GM23338 (cell line): ENCODE results near the gene APOBEC2. TPM values are rescaled to one million over a fixed set of nuclear protein-coding genes. Genes with fewer than 3 reads are reported as not detected.
A peak's percentile ranks its signal among the peaks of the same experiment; 100 is the strongest.

Experiments
- ATAC-seq: fragments of 200-7000 bp; cut with Tn5 transposase; 3 replicates; pipeline ENCODE4 v1.9.1; 2020
- DNase-seq: peaks from one replicate; pipeline ENCODE4 v3.0.0-alpha.2; 2015; ENCODE audit warnings: low spot score
- H2AFZ ChIP-seq: fragments of 200-600 bp; sonication (generic); 2 replicates; pipeline ENCODE4 v1.8.0; 2016; ENCODE audit warnings: antibody characterized with exemption, mild to moderate bottlenecking, moderate library complexity
- H3F3A ChIP-seq: fragments of 200-600 bp; sonication (generic); replicated peaks from 2 replicates; pipeline ENCODE4 v1.8.0; 2017; ENCODE audit warnings: antibody characterized with exemption, mixed run types, low read depth
- H3K27ac ChIP-seq: fragments of 200-600 bp; sonication (generic); 2 replicates; pipeline ENCODE4 v1.6.1; 2016; ENCODE audit warnings: low read depth
- H3K27me3 ChIP-seq: fragments of 200-600 bp; sonication (generic); 2 replicates; pipeline ENCODE4 v1.8.0; 2016; ENCODE audit warnings: mild to moderate bottlenecking, mixed run types, moderate library complexity; ENCODE audit not compliant: insufficient read depth
- H3K36me3 ChIP-seq: fragments of 200-600 bp; sonication (generic); 2 replicates; pipeline ENCODE4 v1.8.0; 2016; ENCODE audit warnings: mild to moderate bottlenecking; ENCODE audit not compliant: insufficient read depth
- H3K4me1 ChIP-seq: fragments of 200-600 bp; sonication (generic); 2 replicates; pipeline ENCODE4 v1.8.0; 2016; ENCODE audit warnings: mild to moderate bottlenecking, moderate library complexity; ENCODE audit not compliant: insufficient read depth
- H3K4me2 ChIP-seq: fragments of 200-600 bp; sonication (generic); 2 replicates; pipeline ENCODE4 v1.7.1; 2017; ENCODE audit warnings: mixed run types
- H3K4me3 ChIP-seq: fragments of 200-600 bp; sonication (generic); 2 replicates; pipeline ENCODE4 v1.6.1; 2016; ENCODE audit warnings: mixed run types
- H3K79me2 ChIP-seq: fragments of 200-600 bp; sonication (generic); replicated peaks from 2 replicates; pipeline ENCODE4 v1.8.0; 2017; ENCODE audit warnings: mild to moderate bottlenecking; ENCODE audit not compliant: insufficient read depth
- H3K9me2 ChIP-seq: fragments of 200-600 bp; sonication (generic); 2 replicates; pipeline ENCODE4 v1.8.0; 2017; ENCODE audit not compliant: insufficient read depth
- H4K20me1 ChIP-seq: fragments of 200-600 bp; sonication (generic); replicated peaks from 2 replicates; pipeline ENCODE4 v1.8.0; 2017; ENCODE audit warnings: mild to moderate bottlenecking; ENCODE audit not compliant: insufficient read depth
- H3K27ac Mint-ChIP-seq: 2 replicates; pipeline ENCODE4 v1.8.0; 2020; ENCODE audit warnings: inconsistent platforms, mild to moderate bottlenecking, moderate library complexity, mixed read lengths
- H3K27me3 Mint-ChIP-seq: 3 replicates; pipeline ENCODE4 v1.8.0; 2022; ENCODE audit warnings: low read depth, mild to moderate bottlenecking, moderate library complexity, mixed read lengths, inconsistent platforms; ENCODE audit not compliant: insufficient read depth, poor library complexity
- H3K36me3 Mint-ChIP-seq: 3 replicates; pipeline ENCODE4 v1.8.0; 2021; ENCODE audit warnings: low read depth, mild to moderate bottlenecking, inconsistent platforms, moderate library complexity, mixed read lengths
- H3K4me1 Mint-ChIP-seq: 3 replicates; pipeline ENCODE4 v1.8.0; 2020; ENCODE audit warnings: mild to moderate bottlenecking, inconsistent platforms, mixed read lengths
- H3K4me3 Mint-ChIP-seq: 3 replicates; pipeline ENCODE4 v1.8.0; 2021; ENCODE audit warnings: moderate library complexity, mild to moderate bottlenecking, inconsistent platforms, mixed read lengths
- H3K9me3 Mint-ChIP-seq: 3 replicates; pipeline ENCODE4 v1.8.0; 2020; ENCODE audit warnings: moderate library complexity, mild to moderate bottlenecking, inconsistent platforms, mixed read lengths
- CREB1 ChIP-seq: fragments of 250-450 bp; sonication (Bioruptor Pico); IDR thresholded peaks from 2 replicates; pipeline ENCODE4 v1.5.0; 2020; ENCODE audit warnings: low read depth, mild to moderate bottlenecking, moderate library complexity
- polyA plus RNA-seq: library from polyadenylated mRNA; unstranded; fragments of >200 nt; fragmentation: Nextera tagmentation; extraction: Ambion mirVana; gene quantifications from 2 replicates; pipeline ENCODE4 v1.2.1, GENCODE V29; 2016
- total RNA-seq: library from RNA; depleted of rRNA; stranded (reverse); fragments of >200 nt; shearing (Covaris generic); gene quantifications from 2 replicates; pipeline ENCODE4 v1.2.3, GENCODE V29; 2014
- TF ChIP-seq, protein P1 (sequence below): fragments of 250-450 bp; sonication (Bioruptor Pico); IDR thresholded peaks from 2 replicates; pipeline ENCODE4 v1.5.0; 2020; ENCODE audit warnings: mild to moderate bottlenecking, moderate library complexity
- TF ChIP-seq, protein P2 (sequence below), 2 experiments: fragments of 200-600 bp in 1 of 2; sonication (generic) in 1 of 2; conservative IDR thresholded peaks; 2 replicates each; pipeline versions ENCODE4 v1.5.1 to v1.6.1; 2016 to 2017; ENCODE audit warnings: antibody characterized with exemption in 2 of 2, low read depth in 2 of 2, mild to moderate bottlenecking in 2 of 2, moderate library complexity in 1 of 2

APOBEC2 gene
- total and polyA plus RNA-seq, 2 experiments from 2014 or later = 2.4 TPM; not detected in 1

DNA sequence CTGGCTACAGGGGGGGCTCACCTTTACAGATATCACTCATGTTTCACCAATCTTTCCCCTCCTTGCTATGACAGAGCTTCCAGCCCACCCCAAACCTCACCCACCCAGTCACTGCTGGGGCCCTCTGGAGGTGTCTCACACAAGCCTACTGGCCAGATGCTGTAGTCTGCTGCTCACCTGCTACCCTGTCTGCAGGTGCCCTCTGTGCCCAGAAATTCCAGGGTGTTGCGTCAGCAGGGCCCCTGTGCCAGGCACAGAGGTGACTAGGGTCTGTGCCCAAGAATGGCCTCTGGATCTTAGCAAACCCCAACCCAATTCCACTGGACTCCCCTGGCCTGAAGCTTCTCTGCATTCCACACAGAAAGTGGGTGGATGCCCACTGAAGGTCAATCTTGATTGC is 35.3 kb upstream of the APOBEC2 start:
- no peaks in the 10 kb centered on the region for H4K20me1 ChIP-seq
- no peak overlapping the region for H3K27ac ChIP-seq
- H3K4me2 ChIP-seq = no peak overlapping the region
- no peaks in the 10 kb centered on the region for H3K36me3 Mint-ChIP-seq
- no peaks in the 10 kb centered on the region; the same call in 2 of the 3 replicates for H3K4me1 Mint-ChIP-seq
- no peak overlapping the region for H2AFZ ChIP-seq
- no peaks in the 10 kb centered on the region for H3K79me2 ChIP-seq
- no peaks in the 10 kb centered on the region for H3K27me3 ChIP-seq
- H3K27me3 Mint-ChIP-seq = no peaks in the 10 kb centered on the region
- ATAC-seq = no peak
- H3K4me3 Mint-ChIP-seq = no peak overlapping the region
- no peak overlapping the region for H3K27ac Mint-ChIP-seq
- no peaks in the 10 kb centered on the region for H3K9me2 ChIP-seq
- no peak for DNase-seq
- TF ChIP-seq CREB1 = no peak
- TF ChIP-seq, protein P1, sequence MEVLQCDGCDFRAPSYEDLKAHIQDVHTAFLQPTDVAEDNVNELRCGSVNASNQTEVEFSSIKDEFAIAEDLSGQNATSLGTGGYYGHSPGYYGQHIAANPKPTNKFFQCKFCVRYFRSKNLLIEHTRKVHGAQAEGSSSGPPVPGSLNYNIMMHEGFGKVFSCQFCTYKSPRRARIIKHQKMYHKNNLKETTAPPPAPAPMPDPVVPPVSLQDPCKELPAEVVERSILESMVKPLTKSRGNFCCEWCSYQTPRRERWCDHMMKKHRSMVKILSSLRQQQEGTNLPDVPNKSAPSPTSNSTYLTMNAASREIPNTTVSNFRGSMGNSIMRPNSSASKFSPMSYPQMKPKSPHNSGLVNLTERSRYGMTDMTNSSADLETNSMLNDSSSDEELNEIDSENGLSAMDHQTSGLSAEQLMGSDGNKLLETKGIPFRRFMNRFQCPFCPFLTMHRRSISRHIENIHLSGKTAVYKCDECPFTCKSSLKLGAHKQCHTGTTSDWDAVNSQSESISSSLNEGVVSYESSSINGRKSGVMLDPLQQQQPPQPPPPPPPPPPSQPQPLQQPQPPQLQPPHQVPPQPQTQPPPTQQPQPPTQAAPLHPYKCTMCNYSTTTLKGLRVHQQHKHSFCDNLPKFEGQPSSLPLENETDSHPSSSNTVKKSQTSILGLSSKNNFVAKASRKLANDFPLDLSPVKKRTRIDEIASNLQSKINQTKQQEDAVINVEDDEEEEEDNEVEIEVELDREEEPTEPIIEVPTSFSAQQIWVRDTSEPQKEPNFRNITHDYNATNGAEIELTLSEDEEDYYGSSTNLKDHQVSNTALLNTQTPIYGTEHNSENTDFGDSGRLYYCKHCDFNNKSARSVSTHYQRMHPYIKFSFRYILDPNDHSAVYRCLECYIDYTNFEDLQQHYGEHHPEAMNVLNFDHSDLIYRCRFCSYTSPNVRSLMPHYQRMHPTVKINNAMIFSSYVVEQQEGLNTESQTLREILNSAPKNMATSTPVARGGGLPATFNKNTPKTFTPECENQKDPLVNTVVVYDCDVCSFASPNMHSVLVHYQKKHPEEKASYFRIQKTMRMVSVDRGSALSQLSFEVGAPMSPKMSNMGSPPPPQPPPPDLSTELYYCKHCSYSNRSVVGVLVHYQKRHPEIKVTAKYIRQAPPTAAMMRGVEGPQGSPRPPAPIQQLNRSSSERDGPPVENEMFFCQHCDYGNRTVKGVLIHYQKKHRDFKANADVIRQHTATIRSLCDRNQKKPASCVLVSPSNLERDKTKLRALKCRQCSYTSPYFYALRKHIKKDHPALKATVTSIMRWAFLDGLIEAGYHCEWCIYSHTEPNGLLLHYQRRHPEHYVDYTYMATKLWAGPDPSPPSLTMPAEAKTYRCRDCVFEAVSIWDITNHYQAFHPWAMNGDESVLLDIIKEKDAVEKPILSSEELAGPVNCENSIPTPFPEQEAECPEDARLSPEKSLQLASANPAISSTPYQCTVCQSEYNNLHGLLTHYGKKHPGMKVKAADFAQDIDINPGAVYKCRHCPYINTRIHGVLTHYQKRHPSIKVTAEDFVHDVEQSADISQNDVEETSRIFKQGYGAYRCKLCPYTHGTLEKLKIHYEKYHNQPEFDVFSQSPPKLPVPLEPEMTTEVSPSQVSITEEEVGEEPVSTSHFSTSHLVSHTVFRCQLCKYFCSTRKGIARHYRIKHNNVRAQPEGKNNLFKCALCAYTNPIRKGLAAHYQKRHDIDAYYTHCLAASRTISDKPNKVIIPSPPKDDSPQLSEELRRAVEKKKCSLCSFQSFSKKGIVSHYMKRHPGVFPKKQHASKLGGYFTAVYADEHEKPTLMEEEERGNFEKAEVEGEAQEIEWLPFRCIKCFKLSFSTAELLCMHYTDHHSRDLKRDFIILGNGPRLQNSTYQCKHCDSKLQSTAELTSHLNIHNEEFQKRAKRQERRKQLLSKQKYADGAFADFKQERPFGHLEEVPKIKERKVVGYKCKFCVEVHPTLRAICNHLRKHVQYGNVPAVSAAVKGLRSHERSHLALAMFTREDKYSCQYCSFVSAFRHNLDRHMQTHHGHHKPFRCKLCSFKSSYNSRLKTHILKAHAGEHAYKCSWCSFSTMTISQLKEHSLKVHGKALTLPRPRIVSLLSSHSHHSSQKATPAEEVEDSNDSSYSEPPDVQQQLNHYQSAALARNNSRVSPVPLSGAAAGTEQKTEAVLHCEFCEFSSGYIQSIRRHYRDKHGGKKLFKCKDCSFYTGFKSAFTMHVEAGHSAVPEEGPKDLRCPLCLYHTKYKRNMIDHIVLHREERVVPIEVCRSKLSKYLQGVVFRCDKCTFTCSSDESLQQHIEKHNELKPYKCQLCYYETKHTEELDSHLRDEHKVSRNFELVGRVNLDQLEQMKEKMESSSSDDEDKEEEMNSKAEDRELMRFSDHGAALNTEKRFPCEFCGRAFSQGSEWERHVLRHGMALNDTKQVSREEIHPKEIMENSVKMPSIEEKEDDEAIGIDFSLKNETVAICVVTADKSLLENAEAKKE (CRISPR knock-in tag) = no peak
- no peaks in the 10 kb centered on the region; the same call in 2 of the 3 replicates for H3K9me3 Mint-ChIP-seq
- no peaks in the 10 kb centered on the region for H3K4me1 ChIP-seq
- no peak overlapping the region for H3K4me3 ChIP-seq
- no peaks in the 10 kb centered on the region for H3K36me3 ChIP-seq
- H3F3A ChIP-seq = no peaks in the 10 kb centered on the region

DNA sequence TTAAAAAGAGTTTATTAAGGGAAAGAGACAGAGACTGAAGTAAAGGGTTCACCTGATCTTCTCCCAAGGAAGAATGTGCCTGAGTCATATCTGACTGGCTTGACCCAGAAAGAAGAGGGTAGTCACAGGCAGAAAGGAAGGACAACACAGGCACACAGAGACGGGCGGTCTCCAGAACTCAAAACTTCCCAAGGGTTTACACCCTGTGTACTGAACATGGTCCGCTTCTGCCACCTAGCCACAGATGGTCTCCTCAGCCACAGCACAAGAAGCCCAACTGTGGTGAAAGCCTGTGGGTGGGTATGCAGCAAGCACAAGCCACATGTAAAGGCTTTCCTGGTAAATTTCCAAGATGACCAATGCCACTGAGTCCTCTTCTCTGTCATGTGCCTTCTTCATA is 31.2 kb upstream of the APOBEC2 start:
- Mint-ChIP-seq H3K27ac (no peak overlapping the region), H3K9me3 (no peaks in the 10 kb centered on the region), H3K4me1 (peaks cover 3% of the 10 kb centered on the region; the same call in 1 of the 3 replicates), H3K4me3 (no peak overlapping the region), H3K36me3 (no peaks in the 10 kb centered on the region), H3K27me3 (peaks cover 2% of the 10 kb centered on the region)
- TF ChIP-seq, protein P2, sequence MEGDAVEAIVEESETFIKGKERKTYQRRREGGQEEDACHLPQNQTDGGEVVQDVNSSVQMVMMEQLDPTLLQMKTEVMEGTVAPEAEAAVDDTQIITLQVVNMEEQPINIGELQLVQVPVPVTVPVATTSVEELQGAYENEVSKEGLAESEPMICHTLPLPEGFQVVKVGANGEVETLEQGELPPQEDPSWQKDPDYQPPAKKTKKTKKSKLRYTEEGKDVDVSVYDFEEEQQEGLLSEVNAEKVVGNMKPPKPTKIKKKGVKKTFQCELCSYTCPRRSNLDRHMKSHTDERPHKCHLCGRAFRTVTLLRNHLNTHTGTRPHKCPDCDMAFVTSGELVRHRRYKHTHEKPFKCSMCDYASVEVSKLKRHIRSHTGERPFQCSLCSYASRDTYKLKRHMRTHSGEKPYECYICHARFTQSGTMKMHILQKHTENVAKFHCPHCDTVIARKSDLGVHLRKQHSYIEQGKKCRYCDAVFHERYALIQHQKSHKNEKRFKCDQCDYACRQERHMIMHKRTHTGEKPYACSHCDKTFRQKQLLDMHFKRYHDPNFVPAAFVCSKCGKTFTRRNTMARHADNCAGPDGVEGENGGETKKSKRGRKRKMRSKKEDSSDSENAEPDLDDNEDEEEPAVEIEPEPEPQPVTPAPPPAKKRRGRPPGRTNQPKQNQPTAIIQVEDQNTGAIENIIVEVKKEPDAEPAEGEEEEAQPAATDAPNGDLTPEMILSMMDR (conservative IDR thresholded peaks at IDR 0.05; ENCODE audit: low read depth in 2 of 2) = peak in 1 of 2 experiments; percentile 70; a peak in 2 of 4 replicates
- TF ChIP-seq, protein P1 (CRISPR knock-in tag) = no peak
- no peak overlapping the region for H3K27ac ChIP-seq
- H3F3A ChIP-seq = no peaks in the 10 kb centered on the region
- H3K4me2 ChIP-seq = no peak overlapping the region
- H3K79me2 ChIP-seq = no peaks in the 10 kb centered on the region
- ATAC-seq (peak; percentile 63), DNase-seq (no peak)
- no peaks in the 10 kb centered on the region for H3K36me3 ChIP-seq
- no peaks in the 10 kb centered on the region for H3K27me3 ChIP-seq
- H3K4me1 ChIP-seq = peaks cover 3% of the 10 kb centered on the region
- H3K4me3 ChIP-seq = no peak overlapping the region
- H2AFZ ChIP-seq = no peak overlapping the region
- no peaks in the 10 kb centered on the region for H4K20me1 ChIP-seq
- H3K9me2 ChIP-seq = no peaks in the 10 kb centered on the region
